SJSA1 (cell line): Measurements from ENCODE around the gene BMP2K. TPM values are rescaled to one million over a fixed set of nuclear protein-coding genes. Genes with fewer than 3 reads are reported as not detected.

Experiments
- DNase-seq, 2 experiments: peaks; one replicate each; pipeline ENCODE4 v3.0.0-alpha.2; 2015 to 2020; ENCODE audit warnings: low spot score in 2 of 2, low read depth in 1 of 2
- H3K27ac ChIP-seq: fragments of 250-450 bp; sonication (Bioruptor Pico); 2 replicates; pipeline ENCODE4 v1.5.1; 2020; ENCODE audit warnings: mild to moderate bottlenecking, moderate library complexity
- H3K27me3 ChIP-seq: fragments of 250-450 bp; sonication (Bioruptor Pico); replicated peaks from 2 replicates; pipeline ENCODE4 v1.5.1; 2020; ENCODE audit warnings: mild to moderate bottlenecking, moderate library complexity
- H3K36me3 ChIP-seq: fragments of 250-450 bp; sonication (Bioruptor Pico); 2 replicates; pipeline ENCODE4 v1.5.1; 2020; ENCODE audit warnings: mild to moderate bottlenecking
- H3K4me1 ChIP-seq: fragments of 250-450 bp; sonication (Bioruptor Pico); replicated peaks from 2 replicates; pipeline ENCODE4 v1.6.1; 2021; ENCODE audit warnings: mild to moderate bottlenecking
- H3K4me3 ChIP-seq: fragments of 250-450 bp; sonication (Bioruptor Pico); 2 replicates; pipeline ENCODE4 v1.5.1; 2020; ENCODE audit warnings: mild to moderate bottlenecking
- H3K9me3 ChIP-seq: fragments of 250-450 bp; sonication (Bioruptor Pico); replicated peaks from 2 replicates; pipeline ENCODE4 v1.5.1; 2020; ENCODE audit warnings: mild to moderate bottlenecking
- total RNA-seq: library from RNA; depleted of rRNA; stranded (reverse); fragments of >200 nt; shearing (Covaris generic); gene quantifications from 2 replicates; pipeline ENCODE4 v1.2.3, GENCODE V29; 2014; rRNA removed

Gene BMP2K
- total RNA-seq, 1 experiment from 2014 or later, result 40.6 TPM

DNA sequence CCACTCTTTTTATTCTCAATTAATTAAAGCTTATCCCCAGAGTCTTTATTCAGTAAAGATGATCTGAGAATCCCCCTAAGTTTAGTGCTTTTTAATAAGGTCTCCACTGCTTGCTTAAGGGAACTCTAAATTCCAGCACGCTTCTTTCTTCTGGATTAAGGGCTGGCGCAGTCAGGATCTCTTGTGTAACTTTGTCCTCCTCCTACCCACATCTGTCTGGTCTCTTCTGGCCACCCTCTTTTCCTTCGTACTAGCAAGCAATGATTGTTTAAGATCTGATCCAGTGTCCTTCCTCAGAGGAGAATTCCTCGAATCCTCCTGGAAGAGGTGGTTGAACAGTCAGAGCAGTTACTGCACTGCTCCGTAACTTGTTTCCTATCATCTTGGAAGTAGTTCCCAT, 177.1 kb downstream of the BMP2K start:
- Histone ChIP-seq H3K36me3 (no peaks in the 10 kb centered on the region), H3K4me1 (no peaks in the 10 kb centered on the region), H3K4me3 (no peak overlapping the region), H3K27ac (no peak overlapping the region), H3K9me3 (no peaks in the 10 kb centered on the region), H3K27me3 (no peaks in the 10 kb centered on the region; the same call in 1 of the 2 replicates)
- no peak for DNase-seq

DNA sequence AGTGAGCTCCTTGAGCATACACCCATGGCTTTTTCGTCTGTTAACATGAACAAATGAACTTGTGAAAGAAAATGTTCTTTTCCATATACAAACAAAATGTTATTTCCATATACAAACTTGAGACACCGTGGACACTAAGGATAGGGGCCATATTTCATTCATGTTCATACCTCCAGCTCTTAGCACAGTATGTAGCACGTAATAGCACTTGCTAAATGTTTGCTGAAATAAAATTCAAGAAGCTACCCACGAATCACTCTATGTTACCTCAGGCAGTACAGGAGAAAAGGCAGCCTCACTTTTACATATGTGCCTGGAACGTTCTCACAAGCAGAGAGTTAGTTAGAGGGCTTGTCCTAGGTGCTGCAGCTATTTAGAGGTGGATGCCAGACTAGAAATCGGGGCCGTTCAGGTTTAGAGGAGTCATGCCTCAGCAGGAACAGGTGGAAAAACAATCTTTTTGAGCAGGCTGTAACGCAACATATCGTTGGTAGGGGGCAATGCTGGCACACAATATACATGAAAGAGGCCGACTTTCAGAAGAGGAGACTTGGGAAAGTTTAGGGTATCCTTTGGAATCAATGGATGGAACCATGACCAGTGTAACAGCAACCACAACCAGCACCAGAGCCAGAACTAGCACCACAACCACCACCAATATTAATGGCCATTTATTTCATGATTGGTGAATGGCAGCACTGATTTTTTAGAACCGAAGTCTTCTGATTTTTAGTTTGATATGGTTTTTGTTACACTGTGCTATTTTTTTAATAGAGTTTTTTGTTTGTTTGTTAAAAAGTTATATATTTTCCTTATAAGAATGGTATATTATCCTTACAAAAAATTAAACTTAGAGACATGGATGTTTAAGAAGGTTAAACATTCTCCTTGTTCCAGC, 177.9 kb downstream of the BMP2K start:
- Histone ChIP-seq H3K9me3 (no peaks in the 10 kb centered on the region), H3K36me3 (no peaks in the 10 kb centered on the region), H3K27me3 (no peaks in the 10 kb centered on the region; the same call in 1 of the 2 replicates), H3K4me1 (peaks cover under 1% of the 10 kb centered on the region), H3K27ac (no peak overlapping the region), H3K4me3 (no peak overlapping the region)
- no peak for DNase-seq

DNA sequence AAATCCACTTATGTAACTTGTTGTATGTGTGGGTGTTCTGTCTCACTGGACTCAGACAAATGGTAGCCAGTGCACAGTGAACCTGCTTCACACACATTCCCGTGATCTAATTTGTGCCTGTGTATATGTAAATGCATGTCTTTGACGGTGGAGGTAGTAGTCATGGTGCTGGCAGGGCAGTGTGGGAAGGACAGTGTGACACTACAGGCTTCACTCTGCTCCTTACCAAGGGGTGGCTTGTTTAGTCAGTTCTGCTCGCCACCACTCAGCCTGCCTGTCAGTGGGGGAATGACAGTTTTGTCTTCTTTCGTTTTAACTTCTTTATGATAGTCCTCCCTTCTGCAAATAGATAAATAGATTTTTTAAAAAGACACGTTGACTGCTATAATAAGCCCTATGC, 180.8 kb downstream of the BMP2K start:
- Histone ChIP-seq H3K4me1 (peaks cover 27% of the 10 kb centered on the region), H3K9me3 (no peaks in the 10 kb centered on the region), H3K27me3 (no peaks in the 10 kb centered on the region), H3K4me3 (no peak overlapping the region), H3K36me3 (no peaks in the 10 kb centered on the region), H3K27ac (no peak overlapping the region)
- DNase-seq, result no peak

DNA sequence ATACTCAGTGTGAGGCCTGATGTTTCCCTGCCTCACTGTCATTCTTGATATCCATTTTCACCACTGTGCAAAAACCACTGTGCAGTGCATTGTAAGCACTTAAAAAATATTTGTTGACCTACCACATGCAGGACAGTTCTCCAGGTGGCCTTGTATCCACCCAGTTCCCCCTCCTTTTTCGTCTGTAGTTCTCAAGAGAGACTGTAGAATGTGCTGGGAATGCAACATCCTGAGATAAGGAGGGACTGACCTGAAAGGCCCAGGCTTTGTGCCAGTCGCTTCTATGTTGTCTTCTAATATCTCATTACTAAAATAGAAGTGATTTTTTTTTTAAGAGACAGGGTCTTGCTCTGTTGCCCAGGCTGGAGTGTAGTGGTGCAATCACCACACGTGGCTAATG, 184.8 kb downstream of the BMP2K start:
- Histone ChIP-seq H3K27ac (no peak overlapping the region), H3K4me1 (peaks cover 27% of the 10 kb centered on the region), H3K9me3 (no peaks in the 10 kb centered on the region), H3K36me3 (no peaks in the 10 kb centered on the region), H3K27me3 (no peaks in the 10 kb centered on the region), H3K4me3 (no peak overlapping the region)
- peak in 1 of 2 experiments; percentile 58 for DNase-seq

Other genes starting within 250 kb of the BMP2K start
- 87.5 and 125 TPM in 2 replicates for gene ANXA3, start 224.6 kb upstream of the BMP2K start, total RNA-seq
- 36.2 and 37.2 TPM in 2 replicates for gene PAQR3, start 163.1 kb downstream of the BMP2K start, total RNA-seq